Measurements from ENCODE around the gene SPARC.
A peak's percentile ranks its signal among the peaks of the same experiment; 100 is the strongest.

SPARC gene

DNA sequence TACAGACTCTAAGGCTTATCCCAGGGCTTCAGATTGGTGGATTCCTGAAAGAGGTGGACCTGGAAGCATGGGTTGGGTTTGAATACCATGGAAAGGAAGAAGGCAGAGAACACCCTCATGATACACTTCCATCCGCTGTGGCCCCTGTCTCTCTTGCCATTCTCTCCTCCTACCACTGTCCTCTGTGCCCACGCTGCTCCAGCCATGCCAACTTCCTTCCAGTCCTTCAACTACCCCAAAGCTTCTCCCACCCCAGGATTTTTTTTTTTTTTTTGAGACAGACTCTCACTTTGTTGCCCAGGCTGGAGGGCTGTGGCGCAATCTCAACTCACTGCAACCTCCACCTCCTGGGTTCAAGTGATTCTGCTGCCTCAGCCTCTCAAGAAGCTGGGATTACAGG, 1.7 kb upstream of the SPARC start:
- H4K91ac ChIP-seq (ENCODE audit: low read depth, low read length): no peak overlapping the region
- H3K36me3 ChIP-seq (ENCODE audit: control insufficient read depth in 1 of 2, insufficient read depth in 2 of 2, low read length in 2 of 2): peaks cover 0 to 3% of the 10 kb centered on the region in 2 experiments
- H3K4me1 ChIP-seq (ENCODE audit: control insufficient read depth in 1 of 2, insufficient read depth in 2 of 2, low read length in 2 of 2): peaks cover 4 to 7% of the 10 kb centered on the region in 2 experiments
- H3K27ac ChIP-seq (ENCODE audit: low read depth, low read length): no peak overlapping the region
- H2BK120ac ChIP-seq (ENCODE audit: insufficient read depth, low read length, poor library complexity): peak overlapping the region; percentile 43
- H4K12ac ChIP-seq (ENCODE audit: low read depth, low read length): no peak overlapping the region
- H3K9me3 ChIP-seq (ENCODE audit: insufficient read depth, low read depth, low read length): no peaks in the 10 kb centered on the region
- H3K18ac ChIP-seq (ENCODE audit: low read length): no peak overlapping the region
- WGBS (ENCODE audit: extremely low coverage, insufficient coverage, insufficient read length): no CpG with 5 or more reads among the region's 3 CpGs
- H3K27me3 ChIP-seq (ENCODE audit: insufficient read depth, low read length): no peaks in the 10 kb centered on the region
- H2BK12ac ChIP-seq (ENCODE audit: low read length): no peak overlapping the region
- no peak overlapping the region for H4K8ac ChIP-seq (ENCODE audit: low read depth, low read length)
- H3K4me3 ChIP-seq (ENCODE audit: low read depth, low read length): no peak overlapping the region
- peaks cover 19% of the 10 kb centered on the region for H3K79me1 ChIP-seq (ENCODE audit: low read length)
- H3K79me2 ChIP-seq (ENCODE audit: control insufficient read depth, insufficient read depth, low read length, poor library complexity): peaks cover 13% of the 10 kb centered on the region
- H3K4ac ChIP-seq (ENCODE audit: low read depth, low read length): no peak overlapping the region
- H2AK5ac ChIP-seq (ENCODE audit: low read length): no peak overlapping the region
- H3K9ac ChIP-seq (ENCODE audit: low read length): no peak overlapping the region
- no peak overlapping the region for H2AFZ ChIP-seq (ENCODE audit: insufficient read depth, low read length, poor library complexity)
- no peak for DNase-seq
- H3K14ac ChIP-seq (ENCODE audit: low read length): no peak overlapping the region
- no peak overlapping the region for H3K4me2 ChIP-seq (ENCODE audit: low read length)
- no peak overlapping the region for H2BK5ac ChIP-seq (ENCODE audit: low read depth, low read length, poor library complexity)
- no peak overlapping the region for H3K23ac ChIP-seq (ENCODE audit: low read length)

DNA sequence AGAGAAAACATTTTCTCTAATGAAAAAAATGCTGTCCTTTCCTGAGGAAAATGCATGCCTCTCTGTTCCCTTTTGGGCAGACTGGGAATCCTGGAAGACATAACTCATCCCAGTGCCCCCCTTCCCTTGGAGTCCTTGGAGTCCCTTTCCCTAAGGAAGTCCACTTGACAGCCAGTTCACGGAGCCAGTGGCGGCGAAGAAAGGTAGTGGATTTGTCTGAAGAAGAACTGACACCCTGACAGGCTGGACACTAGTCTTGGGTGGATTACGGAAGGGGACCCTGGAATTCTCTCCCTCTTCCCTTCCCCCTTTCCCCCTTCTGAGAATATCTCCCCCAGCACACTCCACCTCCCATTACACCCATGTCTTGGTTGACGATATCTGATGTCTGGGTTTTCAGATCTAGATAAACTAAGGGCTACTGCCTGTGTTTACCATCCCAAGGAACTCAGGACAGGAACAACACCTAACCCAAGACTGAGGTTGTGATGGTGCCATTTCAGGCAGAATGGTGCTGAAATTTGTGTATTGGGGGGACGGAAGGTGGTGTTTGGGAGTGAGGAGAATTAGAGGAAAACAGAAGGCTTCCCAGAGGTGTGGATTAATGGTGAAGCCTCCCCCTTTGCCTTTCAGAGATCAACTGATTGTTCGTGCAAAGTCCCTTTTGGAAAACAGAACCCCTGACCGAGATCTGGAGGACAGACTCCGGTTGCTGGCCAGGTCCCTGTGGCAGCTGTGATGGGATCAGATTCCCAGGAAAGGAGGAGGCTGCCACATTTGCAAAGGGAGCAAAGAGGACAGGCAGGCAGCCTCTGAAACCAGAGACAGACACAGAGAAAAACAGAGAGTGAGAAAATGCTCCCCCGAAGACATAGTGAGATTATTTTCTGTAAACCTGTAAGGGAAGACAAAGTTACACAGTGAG, 704 bp downstream of the SPARC start:
- H3K4me2 ChIP-seq (ENCODE audit: low read length): peak overlapping the region; percentile 58
- no CpG with 5 or more reads among the region's 10 CpGs for WGBS (ENCODE audit: extremely low coverage, insufficient coverage, insufficient read length)

DNA sequence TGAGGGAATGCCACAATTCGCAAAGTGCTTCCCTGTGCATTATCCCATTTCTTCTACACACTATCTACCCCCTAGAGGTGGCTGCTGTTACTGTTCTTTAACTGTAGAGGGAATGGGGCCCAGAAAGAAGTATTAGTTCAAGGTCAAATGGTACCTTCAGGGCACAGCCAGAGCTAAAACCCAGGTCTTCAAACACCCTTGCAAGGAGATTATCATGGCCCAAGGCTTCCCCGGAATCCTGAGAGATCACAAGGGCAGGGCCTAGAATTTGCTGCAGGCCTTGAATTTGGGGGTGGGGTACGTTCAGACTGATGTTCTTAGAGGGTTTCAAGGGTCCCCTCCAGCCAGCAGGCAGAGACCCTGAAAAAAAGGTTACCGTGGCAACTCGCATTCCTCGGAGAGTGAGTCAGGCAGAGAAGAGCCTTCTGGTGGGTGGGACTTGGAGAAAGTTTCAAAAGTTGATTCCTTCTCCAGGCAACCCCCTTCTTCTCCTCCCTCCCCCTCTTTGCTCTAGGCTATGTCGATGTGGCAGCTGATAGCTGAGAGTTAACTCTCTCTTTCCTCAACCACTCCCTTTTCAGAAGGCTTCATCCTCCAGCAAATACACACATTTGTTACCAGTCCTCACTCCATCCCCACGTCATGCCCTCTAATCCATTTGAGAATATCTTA, 1.9 kb downstream of the SPARC start:
- Histone ChIP-seq H3K27ac (ENCODE audit: low read depth, low read length) (peak overlapping the region; percentile 90), H2BK5ac (ENCODE audit: low read depth, low read length, poor library complexity) (peak overlapping the region; percentile 64), H3K4ac (ENCODE audit: low read depth, low read length) (peak overlapping the region; percentile 33), H3K79me1 (ENCODE audit: low read length) (peaks cover 20% of the 10 kb centered on the region), H3K9ac (ENCODE audit: low read length) (no peak overlapping the region), H3K79me2 (ENCODE audit: control insufficient read depth, insufficient read depth, low read length, poor library complexity) (peaks cover 17% of the 10 kb centered on the region), H2AFZ (ENCODE audit: insufficient read depth, low read length, poor library complexity) (no peak overlapping the region), H4K12ac (ENCODE audit: low read depth, low read length) (no peak overlapping the region), H2BK120ac (ENCODE audit: insufficient read depth, low read length, poor library complexity) (peak overlapping the region; percentile 38), H3K18ac (ENCODE audit: low read length) (no peak overlapping the region), H3K36me3 (ENCODE audit: control insufficient read depth in 1 of 2, insufficient read depth in 2 of 2, low read length in 2 of 2) (peaks cover 6 to 19% of the 10 kb centered on the region in 2 experiments), H2BK12ac (ENCODE audit: low read length) (no peak overlapping the region), H2AK5ac (ENCODE audit: low read length) (no peak overlapping the region), H4K91ac (ENCODE audit: low read depth, low read length) (no peak overlapping the region), H3K27me3 (ENCODE audit: insufficient read depth, low read length) (no peaks in the 10 kb centered on the region), H3K9me3 (ENCODE audit: insufficient read depth, low read depth, low read length) (no peaks in the 10 kb centered on the region), H3K4me3 (ENCODE audit: low read depth, low read length) (peak overlapping the region; percentile 61), H3K4me2 (ENCODE audit: low read length) (peak overlapping the region; percentile 58), H3K23ac (ENCODE audit: low read length) (no peak overlapping the region), H3K4me1 (ENCODE audit: control insufficient read depth in 1 of 2, insufficient read depth in 2 of 2, low read length in 2 of 2) (peaks cover 12 to 27% of the 10 kb centered on the region in 2 experiments), H4K8ac (ENCODE audit: low read depth, low read length) (no peak overlapping the region), H3K14ac (ENCODE audit: low read length) (no peak overlapping the region)
- WGBS (ENCODE audit: extremely low coverage, insufficient coverage, insufficient read length): no CpG with 5 or more reads among the region's 8 CpGs
- peak; percentile 68 to 82 for DNase-seq

More for the DNA sequence above, 704 bp downstream of the SPARC start:
- H3K4me1 ChIP-seq (ENCODE audit: control insufficient read depth in 1 of 2, insufficient read depth in 2 of 2, low read length in 2 of 2): peaks cover 11 to 24% of the 10 kb centered on the region in 2 experiments
- H3K4ac ChIP-seq (ENCODE audit: low read depth, low read length): peak overlapping the region; percentile 61
- peaks cover 6 to 16% of the 10 kb centered on the region in 2 experiments for H3K36me3 ChIP-seq (ENCODE audit: control insufficient read depth in 1 of 2, insufficient read depth in 2 of 2, low read length in 2 of 2)
- H3K79me2 ChIP-seq (ENCODE audit: control insufficient read depth, insufficient read depth, low read length, poor library complexity): peaks cover 17% of the 10 kb centered on the region
- H2AFZ ChIP-seq (ENCODE audit: insufficient read depth, low read length, poor library complexity): no peak overlapping the region
- peak overlapping the region; percentile 83 for H2BK5ac ChIP-seq (ENCODE audit: low read depth, low read length, poor library complexity)
- H2AK5ac ChIP-seq (ENCODE audit: low read length): peak overlapping the region; percentile 84
- H4K12ac ChIP-seq (ENCODE audit: low read depth, low read length): peak overlapping the region; percentile 17
- no peaks in the 10 kb centered on the region for H3K9me3 ChIP-seq (ENCODE audit: insufficient read depth, low read depth, low read length)
- peak overlapping the region; percentile 90 for H3K27ac ChIP-seq (ENCODE audit: low read depth, low read length)
- no peak for DNase-seq
- peak overlapping the region; percentile 75 for H3K9ac ChIP-seq (ENCODE audit: low read length)
- peak overlapping the region; percentile 85 for H3K4me3 ChIP-seq (ENCODE audit: low read depth, low read length)
- no peak overlapping the region for H3K23ac ChIP-seq (ENCODE audit: low read length)
- peak overlapping the region; percentile 50 for H2BK120ac ChIP-seq (ENCODE audit: insufficient read depth, low read length, poor library complexity)
- H3K14ac ChIP-seq (ENCODE audit: low read length): peak overlapping the region; percentile 88
- H4K8ac ChIP-seq (ENCODE audit: low read depth, low read length): peak overlapping the region; percentile 61
- H4K91ac ChIP-seq (ENCODE audit: low read depth, low read length): peak overlapping the region; percentile 67
- H3K79me1 ChIP-seq (ENCODE audit: low read length): peaks cover 20% of the 10 kb centered on the region
- H3K18ac ChIP-seq (ENCODE audit: low read length): peak overlapping the region; percentile 66
- peak overlapping the region; percentile 39 for H2BK12ac ChIP-seq (ENCODE audit: low read length)
- no peaks in the 10 kb centered on the region for H3K27me3 ChIP-seq (ENCODE audit: insufficient read depth, low read length)

DNA sequence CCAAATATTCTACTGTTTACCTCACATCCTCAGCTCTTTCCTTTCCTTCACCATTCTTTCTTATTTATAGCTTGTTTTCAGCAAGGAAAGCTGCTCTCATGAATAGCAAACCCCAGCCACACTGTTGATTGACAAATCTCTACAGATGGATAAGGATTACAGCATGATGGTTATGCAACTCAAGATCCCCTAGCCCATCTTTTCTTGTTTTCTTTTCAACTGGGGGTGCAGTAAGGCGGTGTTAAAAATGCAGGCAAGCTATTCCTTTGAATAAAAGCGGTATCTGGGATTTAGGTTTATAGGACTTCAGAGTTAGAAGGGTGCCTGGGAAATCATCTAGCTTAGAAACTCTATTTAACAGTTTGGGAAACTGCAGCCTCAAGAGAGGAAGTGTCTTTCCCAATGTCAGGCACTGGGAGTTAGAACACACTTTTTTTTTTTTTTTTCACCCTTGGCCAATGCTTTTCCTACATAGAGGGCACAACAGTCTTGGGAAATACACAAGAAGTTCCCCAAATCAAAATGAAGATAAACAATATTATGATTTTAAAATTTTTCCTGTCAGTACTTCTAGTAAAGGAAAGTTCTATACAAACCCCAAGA, 2.6 kb downstream of the SPARC start:
- no peak overlapping the region for H3K4me3 ChIP-seq (ENCODE audit: low read depth, low read length)
- no peak overlapping the region for H4K8ac ChIP-seq (ENCODE audit: low read depth, low read length)
- no peak overlapping the region for H3K14ac ChIP-seq (ENCODE audit: low read length)
- no peak overlapping the region for H2BK120ac ChIP-seq (ENCODE audit: insufficient read depth, low read length, poor library complexity)
- peaks cover 20% of the 10 kb centered on the region for H3K79me1 ChIP-seq (ENCODE audit: low read length)
- no CpG with 5 or more reads among the region's 2 CpGs for WGBS (ENCODE audit: extremely low coverage, insufficient coverage, insufficient read length)
- no peaks in the 10 kb centered on the region for H3K27me3 ChIP-seq (ENCODE audit: insufficient read depth, low read length)
- no peak overlapping the region for H4K12ac ChIP-seq (ENCODE audit: low read depth, low read length)
- H2BK5ac ChIP-seq (ENCODE audit: low read depth, low read length, poor library complexity): no peak overlapping the region
- no peak overlapping the region for H4K91ac ChIP-seq (ENCODE audit: low read depth, low read length)
- H3K18ac ChIP-seq (ENCODE audit: low read length): no peak overlapping the region
- peaks cover 17% of the 10 kb centered on the region for H3K79me2 ChIP-seq (ENCODE audit: control insufficient read depth, insufficient read depth, low read length, poor library complexity)
- no peak overlapping the region for H2AK5ac ChIP-seq (ENCODE audit: low read length)
- H3K9ac ChIP-seq (ENCODE audit: low read length): no peak overlapping the region
- peaks cover 16 to 33% of the 10 kb centered on the region in 2 experiments for H3K4me1 ChIP-seq (ENCODE audit: control insufficient read depth in 1 of 2, insufficient read depth in 2 of 2, low read length in 2 of 2)
- no peak overlapping the region for H3K4ac ChIP-seq (ENCODE audit: low read depth, low read length)
- H2BK12ac ChIP-seq (ENCODE audit: low read length): no peak overlapping the region
- H2AFZ ChIP-seq (ENCODE audit: insufficient read depth, low read length, poor library complexity): no peak overlapping the region
- peak overlapping the region; percentile 43 for H3K4me2 ChIP-seq (ENCODE audit: low read length)
- peaks cover 8 to 25% of the 10 kb centered on the region in 2 experiments for H3K36me3 ChIP-seq (ENCODE audit: control insufficient read depth in 1 of 2, insufficient read depth in 2 of 2, low read length in 2 of 2)
- no peaks in the 10 kb centered on the region for H3K9me3 ChIP-seq (ENCODE audit: insufficient read depth, low read depth, low read length)
- H3K23ac ChIP-seq (ENCODE audit: low read length): no peak overlapping the region
- H3K27ac ChIP-seq (ENCODE audit: low read depth, low read length): no peak overlapping the region
- DNase-seq: no peak

All from trophoblast cell (in vitro differentiated cells and primary cell).